Endothelial cell of umbilical vein (primary cell): ENCODE measurements around the gene PKD2.

Experiments
- EZH2 ChIP-seq: IDR thresholded peaks from 2 replicates; pipeline ENCODE4 v1.6.1; 2012; ENCODE audit warnings: borderline replicate concordance, low read depth, mild to moderate bottlenecking, moderate library complexity, low read length, inconsistent platforms; ENCODE audit not compliant: severe bottlenecking
- FOS ChIP-seq: IDR thresholded peaks from 2 replicates; pipeline ENCODE4 v1.6.1; 2011; ENCODE audit warnings: mild to moderate bottlenecking, low read length, moderate library complexity, borderline replicate concordance; ENCODE audit not compliant: insufficient read depth
- GATA2 ChIP-seq: IDR thresholded peaks from 2 replicates; pipeline ENCODE4 v1.7.0; 2011; ENCODE audit warnings: low read depth, mild to moderate bottlenecking, moderate library complexity, mixed read lengths, low read length; ENCODE audit not compliant: insufficient read length, insufficient read depth
- JUN ChIP-seq: IDR thresholded peaks from 2 replicates; pipeline ENCODE4 v1.6.1; 2011; ENCODE audit warnings: borderline replicate concordance, low read depth; ENCODE audit not compliant: insufficient read length, insufficient read depth
- POLR2A ChIP-seq: IDR thresholded peaks from 2 replicates; pipeline ENCODE4 v1.6.1; 2012; ENCODE audit warnings: low read depth, mild to moderate bottlenecking, control low read depth, low read length
- POLR2AphosphoS5 ChIP-seq: IDR thresholded peaks from 2 replicates; pipeline ENCODE4 v1.6.1; 2012; ENCODE audit warnings: low read depth, mild to moderate bottlenecking, control low read depth, low read length, moderate library complexity; ENCODE audit not compliant: insufficient read depth
- TF ChIP-seq, protein P1 (sequence below): IDR thresholded peaks from 2 replicates; pipeline ENCODE4 v1.6.1; 2011; ENCODE audit not compliant: insufficient read depth, insufficient read length
- TF ChIP-seq, protein P2 (sequence below), 2 donors: IDR thresholded peaks; 1 replicate in 1 of 2; 2 replicates in 1 of 2; pipeline ENCODE4 v1.5.1; 2011; ENCODE audit warnings: low read length in 2 of 2, mild to moderate bottlenecking in 2 of 2, moderate library complexity in 2 of 2, control low read depth in 1 of 2, inconsistent platforms in 1 of 2, low read depth in 1 of 2; ENCODE audit not compliant: insufficient read depth in 1 of 2; ENCODE audit errors: extremely low read depth in 1 of 2

DNA sequence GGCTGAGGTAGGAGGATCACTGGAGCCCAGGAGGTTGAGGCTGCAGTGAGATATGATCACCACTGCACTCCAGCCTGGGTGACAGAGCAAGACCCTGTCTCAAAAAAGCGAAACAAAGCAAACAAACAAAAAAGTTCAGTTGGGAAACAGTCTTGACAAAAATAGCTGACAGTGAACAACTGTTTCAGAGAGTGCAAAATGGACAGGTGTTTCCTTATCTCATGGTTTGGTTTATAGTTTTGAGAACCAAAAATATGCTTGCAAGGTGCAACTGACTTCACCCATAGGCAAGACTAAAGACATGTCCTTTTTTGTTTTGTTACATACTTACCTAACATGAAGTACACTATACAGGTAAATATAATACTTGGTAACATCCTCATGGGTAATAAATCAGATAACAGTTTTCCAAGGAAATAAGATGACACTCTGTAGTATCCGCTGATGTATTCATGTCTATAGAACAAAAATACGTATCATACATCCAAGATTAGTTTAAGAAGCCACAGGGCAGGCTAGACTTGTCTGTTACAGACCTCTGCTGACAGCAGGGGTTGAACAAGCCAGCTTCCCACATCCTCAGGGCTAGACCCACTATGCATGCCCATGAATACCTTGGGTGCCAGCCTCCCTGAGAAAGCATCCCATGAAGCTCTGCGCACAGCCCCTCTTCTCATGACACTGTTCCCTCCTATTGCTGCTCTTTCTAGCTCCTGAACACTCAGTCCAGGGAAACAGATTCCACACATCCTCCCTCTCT lies 91.7 kb downstream of the PKD2 start:
- TF ChIP-seq, protein P1, sequence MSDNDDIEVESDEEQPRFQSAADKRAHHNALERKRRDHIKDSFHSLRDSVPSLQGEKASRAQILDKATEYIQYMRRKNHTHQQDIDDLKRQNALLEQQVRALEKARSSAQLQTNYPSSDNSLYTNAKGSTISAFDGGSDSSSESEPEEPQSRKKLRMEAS = no peak
- TF ChIP-seq EZH2 (no peak), GATA2 (no peak), FOS (no peak), POLR2A (no peak), POLR2AphosphoS5 (no peak), JUN (no peak)
- TF ChIP-seq, protein P2, sequence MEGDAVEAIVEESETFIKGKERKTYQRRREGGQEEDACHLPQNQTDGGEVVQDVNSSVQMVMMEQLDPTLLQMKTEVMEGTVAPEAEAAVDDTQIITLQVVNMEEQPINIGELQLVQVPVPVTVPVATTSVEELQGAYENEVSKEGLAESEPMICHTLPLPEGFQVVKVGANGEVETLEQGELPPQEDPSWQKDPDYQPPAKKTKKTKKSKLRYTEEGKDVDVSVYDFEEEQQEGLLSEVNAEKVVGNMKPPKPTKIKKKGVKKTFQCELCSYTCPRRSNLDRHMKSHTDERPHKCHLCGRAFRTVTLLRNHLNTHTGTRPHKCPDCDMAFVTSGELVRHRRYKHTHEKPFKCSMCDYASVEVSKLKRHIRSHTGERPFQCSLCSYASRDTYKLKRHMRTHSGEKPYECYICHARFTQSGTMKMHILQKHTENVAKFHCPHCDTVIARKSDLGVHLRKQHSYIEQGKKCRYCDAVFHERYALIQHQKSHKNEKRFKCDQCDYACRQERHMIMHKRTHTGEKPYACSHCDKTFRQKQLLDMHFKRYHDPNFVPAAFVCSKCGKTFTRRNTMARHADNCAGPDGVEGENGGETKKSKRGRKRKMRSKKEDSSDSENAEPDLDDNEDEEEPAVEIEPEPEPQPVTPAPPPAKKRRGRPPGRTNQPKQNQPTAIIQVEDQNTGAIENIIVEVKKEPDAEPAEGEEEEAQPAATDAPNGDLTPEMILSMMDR (IDR thresholded peaks at IDR 0.05; ENCODE audit: extremely low read depth in 1 of 2, insufficient read depth in 1 of 2, low read depth in 1 of 2, low read length in 2 of 2) = no peak
